NCI-H748 (cell line): ENCODE data around the gene C2CD2.

Experiments used
- DNase-seq: peaks from one replicate; lab custom pipeline; 2025; ENCODE audit not compliant: unreplicated experiment; lab: John Stamatoyannopoulos, UW

The C2CD2 gene

DNA sequence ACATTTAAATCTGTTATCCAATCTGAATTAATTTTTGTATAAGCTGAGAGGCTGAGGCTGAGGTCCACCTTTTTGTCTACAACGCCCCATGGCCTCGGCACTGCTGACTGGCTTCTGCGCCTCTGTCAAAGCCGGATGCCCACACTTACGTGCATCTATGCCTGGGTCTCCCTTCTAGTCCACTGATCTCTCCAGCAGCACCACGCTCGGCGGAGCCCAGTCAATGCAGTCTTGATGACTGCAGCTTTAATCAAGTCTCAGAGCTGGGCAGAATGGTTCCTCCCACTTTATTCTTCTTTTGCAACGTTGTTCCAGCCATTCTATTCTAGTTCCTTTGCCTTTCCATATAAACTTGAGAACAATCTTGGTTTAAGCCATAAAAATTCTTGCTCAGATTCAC lies 84.0 kb downstream of the C2CD2 start:
- no peak for DNase-seq

DNA sequence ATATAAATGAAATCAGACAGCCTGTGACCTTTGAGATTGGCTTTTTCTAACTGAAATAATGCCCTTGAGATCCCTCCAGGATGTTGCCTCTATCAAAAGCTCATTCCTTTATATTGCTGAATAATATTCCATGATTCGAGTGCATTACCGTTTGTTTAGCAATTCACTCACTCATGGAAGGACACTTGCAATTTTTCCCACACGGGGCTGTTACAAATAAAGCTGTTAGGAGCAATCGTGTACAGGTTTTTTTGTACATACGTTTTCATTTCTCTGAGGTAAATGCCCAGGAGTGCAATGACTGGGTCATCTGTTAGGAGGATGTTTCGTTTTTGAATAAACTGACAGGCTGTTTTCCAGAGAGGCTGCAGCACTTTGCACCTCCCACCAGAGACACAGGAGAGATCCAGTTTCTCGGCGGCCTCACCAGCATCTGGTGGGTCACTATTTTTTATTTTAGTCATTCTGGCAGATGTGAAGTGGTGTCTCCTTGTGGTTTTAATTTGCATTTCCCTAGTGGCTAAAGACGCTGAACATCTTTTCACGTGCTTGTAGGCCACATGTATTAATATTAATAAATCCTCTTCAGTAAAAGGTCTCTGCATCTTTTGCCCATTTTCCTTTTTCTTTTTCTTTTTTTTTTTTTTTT lies 85.6 kb downstream of the C2CD2 start:
- no peak for DNase-seq

DNA sequence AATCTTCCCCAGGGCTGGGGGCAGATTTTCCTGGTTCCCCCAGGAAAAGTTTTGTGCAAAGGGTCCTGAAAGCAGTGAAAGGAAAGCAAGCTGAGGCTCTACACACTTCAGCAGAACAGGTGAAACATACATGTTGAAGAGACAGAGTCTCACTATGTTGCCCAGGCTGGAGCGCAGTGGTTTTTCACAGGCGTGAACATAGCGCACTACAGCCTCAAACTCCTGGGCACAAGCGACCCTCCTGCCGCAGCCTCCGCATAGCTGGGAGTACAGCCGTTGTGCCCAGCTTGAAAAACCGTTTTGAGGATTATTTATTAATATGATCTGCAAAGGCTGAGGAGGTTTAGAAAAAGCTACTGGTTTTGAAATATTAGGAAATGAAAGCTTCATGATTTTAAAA lies 86.5 kb downstream of the C2CD2 start:
- DNase-seq, result no peak

DNA sequence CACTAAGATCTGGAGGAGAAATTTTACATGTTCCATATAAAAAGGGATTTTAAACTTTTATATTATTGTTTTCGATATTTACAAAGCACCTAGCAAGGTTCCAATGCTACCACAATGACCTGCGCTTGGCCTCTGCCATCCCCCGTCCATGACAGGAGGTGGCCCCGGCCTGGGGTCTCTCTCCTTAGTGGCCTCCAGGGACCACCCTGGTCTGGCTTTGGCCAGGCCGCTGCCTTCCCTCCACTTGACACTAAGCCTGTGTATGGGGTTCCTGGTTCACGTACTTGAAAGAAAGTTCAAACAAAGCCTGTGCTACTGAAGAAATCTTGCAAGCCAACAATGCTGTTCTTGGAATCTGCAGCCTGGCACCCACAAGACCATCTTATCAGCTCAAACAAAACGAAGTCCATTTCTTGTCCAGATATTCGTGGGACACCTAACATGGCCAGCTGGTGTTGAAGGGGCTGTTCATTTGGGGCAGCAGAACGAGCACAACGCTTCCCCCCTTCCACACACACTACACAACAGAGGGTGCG lies 87.5 kb downstream of the C2CD2 start:
- no peak for DNase-seq

DNA sequence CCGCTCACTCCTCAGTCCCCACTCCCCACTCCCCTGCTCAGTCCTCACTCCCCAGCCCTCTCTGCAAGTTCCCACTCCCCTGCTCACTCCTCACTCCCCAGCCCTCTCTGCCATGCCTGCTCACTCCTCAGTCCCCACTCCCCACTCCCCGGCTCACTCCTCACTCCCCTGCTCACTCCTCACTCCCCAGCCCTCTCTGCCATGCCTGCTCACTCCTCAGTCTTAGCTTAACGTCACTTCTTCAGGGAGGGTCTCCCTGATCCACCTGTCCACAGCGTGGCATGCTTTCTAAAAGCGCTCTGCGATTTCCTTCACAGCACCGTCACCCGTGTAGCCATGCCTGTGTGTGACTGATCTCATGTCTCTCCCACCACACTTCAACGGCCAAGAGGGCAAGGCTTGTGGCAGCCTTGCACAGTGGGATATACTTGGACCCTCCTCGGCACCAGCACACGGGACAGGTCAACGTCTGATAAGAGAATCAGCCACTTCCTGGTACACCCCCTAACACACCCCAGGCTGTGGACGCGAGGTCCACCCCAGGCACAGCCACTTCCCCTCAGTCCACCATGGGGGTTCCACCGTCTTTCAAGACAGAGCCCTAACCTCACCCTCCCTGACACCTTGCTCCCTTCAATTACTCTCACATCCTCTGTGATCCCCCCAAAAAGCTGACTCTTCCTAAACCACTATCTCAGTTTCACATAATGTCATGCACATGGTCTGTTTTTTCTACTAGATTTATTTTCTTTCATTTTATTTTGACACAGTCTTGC lies 88.6 kb downstream of the C2CD2 start:
- DNase-seq, result no peak

DNA sequence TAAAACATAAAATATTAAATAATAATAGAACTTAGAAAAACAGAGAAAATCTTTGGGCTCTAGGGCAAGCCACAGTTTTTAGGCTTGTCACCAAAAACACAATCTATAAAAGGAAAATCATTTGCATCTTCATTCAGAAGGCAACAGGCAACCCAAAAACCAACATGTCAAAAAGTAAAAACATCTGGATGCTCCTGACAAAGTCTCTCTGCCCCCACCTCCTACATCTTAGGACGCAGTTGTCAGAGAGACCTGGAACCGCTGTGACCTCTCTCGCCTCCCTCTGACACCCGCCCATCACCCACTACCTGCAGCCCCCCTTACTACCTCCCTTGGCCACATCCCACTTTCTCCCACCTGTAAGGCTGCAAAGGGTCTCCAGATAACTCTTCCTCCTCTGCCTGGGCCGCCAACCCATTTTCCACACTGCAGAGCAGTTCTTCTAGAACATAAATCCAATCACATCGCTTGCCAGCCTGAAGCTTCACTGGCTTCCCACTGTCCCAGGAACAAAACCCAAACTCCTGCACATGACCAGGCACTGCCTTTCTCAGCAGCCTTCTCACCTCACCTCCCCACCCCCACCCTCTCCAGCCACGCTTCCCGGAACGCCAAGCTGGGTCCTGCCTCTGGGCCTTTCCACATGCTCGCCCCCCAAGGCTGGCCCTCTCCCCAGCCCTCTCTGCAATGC lies 89.4 kb downstream of the C2CD2 start:
- no peak for DNase-seq

DNA sequence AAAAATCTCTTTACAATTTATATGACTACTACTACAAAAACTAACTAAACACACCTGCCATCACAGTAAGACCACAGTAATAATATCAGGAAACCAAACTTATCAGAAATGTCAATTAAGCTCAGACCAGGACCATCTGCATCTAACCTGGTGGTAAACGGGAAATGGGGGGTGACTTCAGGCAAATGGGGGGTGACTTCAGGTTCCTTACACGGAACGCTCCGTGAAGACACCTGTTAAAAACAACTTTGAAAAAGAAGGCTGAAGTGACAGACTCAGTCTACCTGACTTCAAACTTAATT lies 90.4 kb downstream of the C2CD2 start:
- DNase-seq, result no peak

DNA sequence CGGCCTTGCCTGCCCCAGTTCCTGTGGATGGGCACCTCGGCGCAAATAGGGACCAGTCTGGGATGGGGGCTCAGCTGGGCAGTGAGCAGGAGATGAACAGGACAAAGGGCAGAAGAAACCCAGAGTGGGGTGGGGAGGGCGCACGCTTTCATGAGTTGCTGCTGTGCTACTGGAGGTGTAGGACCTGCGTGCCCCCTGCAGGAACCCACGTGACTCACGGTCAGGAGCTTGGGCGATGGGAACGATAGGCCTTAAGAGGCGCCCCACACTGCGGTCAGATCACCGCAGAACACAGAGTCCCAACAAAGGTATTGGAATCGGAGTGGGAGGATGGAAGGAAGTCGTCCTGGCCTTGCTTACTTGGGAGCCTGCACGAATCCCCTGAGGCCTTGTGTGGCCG lies 91.8 kb downstream of the C2CD2 start:
- DNase-seq, result no peak

DNA sequence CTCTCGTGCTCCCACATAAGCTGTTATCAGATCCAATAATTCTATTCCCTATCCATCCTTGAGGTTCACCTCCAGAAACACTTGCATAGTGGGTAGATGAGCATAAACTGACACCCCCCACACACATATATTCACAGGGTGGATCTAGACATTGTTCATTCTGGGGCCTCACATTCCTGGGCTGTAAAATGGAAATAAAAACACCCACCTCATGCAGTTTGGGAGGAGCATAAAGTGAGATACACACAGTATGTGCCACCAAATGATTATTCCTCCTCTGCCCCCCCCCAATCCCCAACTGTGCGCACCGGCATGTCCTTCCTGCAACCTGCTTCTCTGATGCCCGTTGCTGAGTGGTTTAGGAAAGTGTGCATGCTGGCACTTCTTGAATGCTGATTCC lies 92.6 kb downstream of the C2CD2 start:
- DNase-seq, result no peak

DNA sequence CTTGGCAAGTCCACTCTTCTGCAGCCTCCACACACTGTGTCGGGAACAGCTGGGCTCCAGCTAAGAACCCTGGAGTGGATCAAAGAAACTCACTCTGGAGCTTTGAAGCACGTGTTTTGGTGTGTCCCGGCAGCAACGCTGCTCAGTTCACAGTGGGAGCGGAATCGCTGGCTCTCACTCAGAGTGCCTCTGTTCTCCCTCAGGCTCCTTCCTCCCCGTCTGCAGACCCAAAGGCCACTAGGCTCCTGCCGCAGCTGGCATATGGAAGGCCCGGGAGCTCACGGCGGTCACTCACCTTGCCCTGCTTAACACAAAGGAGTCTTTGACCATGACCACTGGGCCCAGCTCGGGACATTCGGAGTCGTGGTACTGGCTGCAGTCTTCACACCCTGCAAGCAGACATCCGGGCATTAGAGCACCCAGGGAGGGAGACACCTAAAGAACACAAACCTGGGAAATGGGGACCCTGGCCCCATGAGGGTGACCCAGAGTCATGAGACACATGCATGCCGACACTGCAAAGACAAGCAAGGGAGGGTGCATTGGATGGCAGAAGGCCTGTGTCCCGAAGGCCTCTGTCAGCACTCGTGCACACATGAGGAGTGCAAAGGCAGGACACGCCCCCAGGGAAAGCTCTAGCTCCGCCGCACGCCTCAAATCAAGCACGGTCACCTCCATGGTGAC lies 94.4 kb downstream of the C2CD2 start:
- DNase-seq, result no peak

DNA sequence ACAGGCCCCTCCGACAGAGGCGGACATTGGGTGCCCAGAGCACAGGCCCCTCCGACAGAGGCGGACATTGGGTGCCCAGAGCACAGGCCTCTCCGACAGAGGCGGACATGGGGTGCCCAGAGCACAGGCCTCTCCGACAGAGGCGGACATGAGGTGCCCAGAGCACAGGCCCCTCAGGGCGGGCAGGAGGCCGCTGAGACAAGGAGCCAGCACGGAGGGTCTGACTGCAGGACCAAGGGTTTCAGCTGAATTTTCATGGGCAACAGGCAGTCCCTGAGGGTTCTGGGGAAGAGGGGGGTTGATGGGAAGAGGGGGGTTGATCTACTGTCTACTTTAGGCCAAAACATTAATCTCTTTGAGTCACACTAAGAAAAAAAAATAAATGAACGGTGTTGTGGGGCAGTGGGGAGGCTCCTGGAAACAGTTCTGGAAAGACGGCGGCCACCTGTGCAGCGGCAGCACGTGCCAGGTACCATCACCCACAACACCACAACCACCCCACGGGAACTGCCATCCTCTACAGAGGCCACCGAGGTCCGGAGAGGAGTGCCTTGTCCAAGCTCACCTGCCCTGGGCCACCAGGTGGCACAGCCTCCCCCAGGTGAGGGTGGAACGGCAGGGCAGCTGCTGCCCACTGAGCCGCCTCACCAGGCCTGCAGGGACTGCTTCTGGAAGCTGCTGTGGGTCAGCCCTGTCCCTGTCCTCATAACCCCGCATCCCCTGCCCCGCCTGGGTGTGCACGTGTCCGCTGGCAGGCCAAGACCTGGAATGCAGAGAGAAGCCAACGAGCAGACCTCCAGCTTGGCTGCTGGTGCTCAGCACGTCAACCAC lies 95.1 kb downstream of the C2CD2 start:
- DNase-seq, result no peak

DNA sequence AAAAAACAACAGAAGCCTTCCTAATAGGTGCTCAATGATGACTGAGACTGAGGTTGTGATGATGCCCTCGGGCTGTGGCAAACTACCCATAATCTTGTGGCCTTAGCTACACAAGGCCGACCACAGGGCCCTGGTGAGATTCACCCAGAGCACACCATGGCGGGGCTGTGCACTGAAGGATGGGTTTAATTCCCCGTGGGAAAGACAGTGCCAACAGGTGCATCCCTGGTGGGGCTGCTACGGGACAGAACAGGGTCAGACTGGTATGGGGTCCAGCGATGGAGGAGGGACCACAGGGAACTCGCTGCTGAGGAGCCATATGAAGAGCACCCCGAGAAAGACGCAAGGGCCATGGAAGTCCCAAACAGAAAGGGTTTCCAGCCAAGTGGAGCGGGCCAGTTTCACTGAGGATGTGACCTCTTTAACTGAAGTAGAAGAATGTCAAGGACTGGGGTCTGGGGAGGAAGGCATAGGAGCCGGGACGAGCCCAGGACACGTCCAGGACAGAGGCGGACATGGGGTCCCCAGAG lies 96.0 kb downstream of the C2CD2 start:
- DNase-seq, result no peak

DNA sequence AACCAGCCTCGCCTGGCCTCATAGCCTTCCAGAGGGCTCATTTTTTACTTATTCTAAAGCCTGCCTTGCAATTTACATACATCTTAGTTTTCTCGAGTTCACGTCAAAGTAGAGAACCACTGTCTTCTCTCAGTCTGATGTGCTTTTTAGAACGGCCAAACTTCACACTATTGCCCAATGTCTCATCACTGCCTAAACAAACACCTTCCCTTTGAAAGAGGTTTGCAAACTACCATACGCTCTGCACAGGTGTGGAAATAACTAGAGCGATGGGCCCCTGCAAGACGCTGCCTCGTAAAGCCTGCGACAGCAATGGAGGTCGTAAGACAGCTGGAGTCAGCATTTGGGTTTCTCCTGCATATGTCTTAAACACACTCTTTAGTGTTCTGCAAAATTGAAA lies 97.2 kb downstream of the C2CD2 start:
- DNase-seq, result no peak

DNA sequence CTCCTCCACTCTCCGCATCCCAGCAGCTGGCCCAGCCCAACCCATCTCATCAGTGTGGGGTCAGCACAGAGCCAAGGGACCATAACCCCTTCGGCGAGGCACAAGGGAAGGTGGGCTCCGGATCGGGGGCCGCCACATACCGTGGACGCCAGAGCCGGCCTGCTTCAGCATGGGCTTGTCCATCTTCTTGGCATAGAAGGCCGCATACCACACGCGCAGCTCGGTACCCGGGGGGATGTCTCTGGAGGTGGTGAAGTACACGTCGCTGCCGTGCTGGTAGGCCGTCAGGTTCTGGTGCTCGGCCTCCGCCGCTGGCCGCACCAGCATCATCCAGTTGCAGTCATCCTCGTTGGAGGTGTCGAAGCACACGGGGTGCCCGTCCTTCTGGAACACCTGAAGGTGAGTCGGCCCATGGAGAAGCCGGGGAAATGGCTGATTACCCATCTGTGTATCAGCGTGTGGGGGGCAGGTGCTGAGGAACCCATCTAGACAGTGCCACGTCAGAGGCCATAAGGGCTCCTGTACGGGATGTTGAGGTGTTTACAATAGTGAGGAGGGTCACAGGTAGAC lies 99.3 kb downstream of the C2CD2 start:
- DNase-seq, result no peak

DNA sequence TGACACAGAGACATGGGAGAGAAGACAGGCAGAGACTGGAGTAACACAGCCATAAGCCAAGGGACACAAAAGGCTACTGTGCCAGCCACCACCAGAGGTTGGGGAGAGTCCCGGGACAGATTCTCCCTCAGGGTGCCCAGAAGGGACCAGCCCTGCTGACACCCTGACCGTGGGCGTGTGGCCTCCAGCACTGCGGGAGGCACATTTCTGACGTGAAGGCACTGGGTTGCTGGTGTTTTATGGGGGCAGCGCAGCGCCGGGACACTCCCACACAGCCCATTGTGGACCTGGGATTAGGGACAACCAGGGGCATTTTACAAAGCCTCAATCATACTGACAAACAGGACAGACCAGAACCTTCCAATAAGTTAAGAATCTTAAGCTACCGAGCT lies 100.9 kb downstream of the C2CD2 start:
- no peak for DNase-seq

DNA sequence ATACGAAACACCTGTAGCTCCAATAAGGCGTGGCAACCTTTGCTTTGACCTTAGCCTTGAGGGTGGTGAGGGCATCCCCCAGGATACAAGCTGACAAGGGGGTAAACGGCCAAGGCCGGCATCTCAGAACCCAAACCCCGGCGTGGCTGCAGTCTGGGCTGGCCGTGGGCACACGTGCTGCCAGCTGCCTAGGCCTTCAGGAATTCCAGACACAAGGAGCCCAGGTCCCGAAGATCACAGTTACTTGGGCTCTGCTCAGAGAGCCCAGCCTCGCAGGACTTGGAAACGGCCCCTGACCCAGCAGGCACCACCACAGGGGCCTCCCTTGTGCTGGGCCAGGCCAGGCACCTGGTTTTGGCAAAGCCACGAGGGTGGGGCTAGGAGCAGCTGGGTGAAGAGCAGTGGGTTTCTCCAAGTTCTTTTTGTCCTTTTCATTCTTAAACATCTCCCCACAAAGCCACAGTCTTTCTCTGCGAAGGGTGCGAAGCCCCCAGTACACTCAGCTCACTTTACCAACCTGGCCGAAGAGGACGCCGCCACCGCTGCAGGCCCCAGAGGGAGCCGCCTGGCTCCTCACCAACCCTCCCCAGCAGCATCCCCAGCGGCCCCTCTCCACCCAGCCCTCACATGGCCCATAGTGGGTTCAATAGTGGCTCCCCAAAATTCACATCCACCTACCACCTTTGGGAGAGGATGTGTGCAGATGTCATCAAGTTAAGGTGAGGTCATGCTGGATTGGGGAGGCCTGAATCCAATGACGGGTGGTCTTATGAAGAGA lies 101.5 kb downstream of the C2CD2 start:
- DNase-seq, result no peak

DNA sequence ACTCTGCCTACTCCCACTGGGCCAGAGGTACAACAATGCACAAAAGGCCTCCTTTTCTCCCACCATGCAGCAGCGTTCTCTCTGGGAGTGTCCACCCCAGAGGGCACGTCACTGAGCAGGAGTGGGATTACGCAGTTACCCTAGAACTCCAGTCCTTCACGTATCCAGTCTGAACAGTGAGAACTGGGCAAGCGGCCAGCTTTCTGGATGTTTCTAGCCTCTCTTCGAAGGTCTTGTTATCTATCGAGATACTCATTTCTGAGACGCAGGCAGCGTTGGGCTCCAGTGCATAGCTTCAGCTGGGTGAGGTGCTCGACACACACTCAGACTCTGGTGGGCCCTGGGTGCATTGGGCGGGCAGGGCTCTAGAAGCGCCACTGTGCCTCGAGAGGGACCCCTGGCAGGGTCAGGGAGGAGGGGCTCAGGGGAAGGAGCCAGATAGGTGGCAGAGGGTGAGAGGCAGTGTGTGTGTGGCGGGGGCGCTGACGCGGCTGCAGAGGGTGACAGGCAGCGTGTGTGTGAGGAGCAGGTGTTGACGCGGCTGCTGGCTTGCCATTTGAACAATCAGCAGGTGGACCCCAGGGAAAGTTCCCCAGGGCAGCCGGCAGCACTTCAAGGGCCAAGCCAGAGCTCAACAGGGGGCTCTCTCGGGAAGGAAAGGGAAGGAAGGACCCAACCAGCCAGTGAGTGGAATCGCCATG lies 102.6 kb downstream of the C2CD2 start:
- DNase-seq, result no peak

DNA sequence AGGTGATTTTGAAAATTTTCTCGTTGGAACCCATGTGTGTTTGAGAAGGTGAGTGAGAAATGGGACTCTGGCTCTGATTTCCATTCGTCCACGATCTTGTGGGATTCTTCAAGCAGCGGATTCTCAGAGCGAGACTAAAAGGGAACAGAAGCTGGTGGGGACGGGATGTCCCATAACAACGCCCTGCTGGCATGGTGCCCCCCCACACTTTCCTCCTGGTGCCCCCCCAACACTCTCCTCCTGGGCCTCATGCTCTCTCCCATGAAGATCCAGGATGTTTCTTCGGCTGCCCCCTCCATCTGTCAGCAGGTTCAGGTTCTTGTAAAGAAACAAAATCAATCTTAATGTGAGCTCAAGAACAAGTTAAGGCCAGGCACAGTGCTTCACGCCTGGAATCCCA lies 103.7 kb downstream of the C2CD2 start:
- DNase-seq, result no peak
